DOHH2 (cell line): ENCODE measurements around the gene M6PR.

Experiments
- H3F3A ChIP-seq: fragments of 200-600 bp; sonication (generic), shearing (Covaris generic); 2 replicates; pipeline ENCODE4 v1.6.0; 2016; ENCODE audit warnings: antibody characterized with exemption, mild to moderate bottlenecking; ENCODE audit not compliant: control insufficient read depth, insufficient read depth
- H3K27ac ChIP-seq: fragments of 200-600 bp; sonication (generic); 2 replicates; pipeline ENCODE4 v1.5.1; 2014; ENCODE audit warnings: low read depth, mild to moderate bottlenecking, low read length, moderate library complexity
- H3K27me3 ChIP-seq: fragments of 200-600 bp; sonication (generic); 2 replicates; pipeline ENCODE4 v1.6.1; 2014; ENCODE audit warnings: mild to moderate bottlenecking, low read length, mixed read lengths; ENCODE audit not compliant: control insufficient read depth
- H3K36me3 ChIP-seq: fragments of 200-600 bp; sonication (generic); 2 replicates; pipeline ENCODE4 v1.6.1; 2014; ENCODE audit warnings: mild to moderate bottlenecking, low read length, moderate library complexity, mixed read lengths; ENCODE audit not compliant: control insufficient read depth
- H3K4me1 ChIP-seq: fragments of 200-600 bp; sonication (generic); 2 replicates; pipeline ENCODE4 v1.6.1; 2014; ENCODE audit warnings: mild to moderate bottlenecking, low read length, mixed read lengths; ENCODE audit not compliant: control insufficient read depth
- H3K4me2 ChIP-seq: fragments of 200-600 bp; sonication (generic); 2 replicates; pipeline ENCODE4 v1.6.0; 2014; ENCODE audit warnings: mild to moderate bottlenecking, low read length, moderate library complexity
- H3K4me3 ChIP-seq: fragments of 200-600 bp; sonication (generic); 2 replicates; pipeline ENCODE4 v1.5.1; 2014; ENCODE audit warnings: mild to moderate bottlenecking, low read length, mixed read lengths
- H3K79me2 ChIP-seq: fragments of 200-600 bp; sonication (generic); 2 replicates; pipeline ENCODE4 v1.6.1; 2014; ENCODE audit warnings: mild to moderate bottlenecking, low read length, mixed read lengths; ENCODE audit not compliant: control insufficient read depth
- H3K9me2 ChIP-seq: fragments of 200-600 bp; sonication (generic); replicated peaks from 2 replicates; pipeline ENCODE4 v1.6.1; 2014; ENCODE audit warnings: mild to moderate bottlenecking, low read length, mixed read lengths; ENCODE audit not compliant: control insufficient read depth
- H3K9me3 ChIP-seq: fragments of 200-600 bp; sonication (generic); 2 replicates; pipeline ENCODE4 v1.6.1; 2014; ENCODE audit warnings: antibody characterized with exemption, low read length, mixed read lengths; ENCODE audit not compliant: control insufficient read depth, insufficient read depth
- H4K20me1 ChIP-seq: fragments of 200-600 bp; sonication (generic); 2 replicates; pipeline ENCODE4 v1.6.0; 2014; ENCODE audit warnings: low read depth, mild to moderate bottlenecking, antibody characterized with exemption, low read length, moderate library complexity; ENCODE audit not compliant: control insufficient read depth, insufficient read depth
- CTCF ChIP-seq: fragments of 200-600 bp; sonication (generic); IDR thresholded peaks from one replicate; pipeline ENCODE4 v1.5.1; 2014; ENCODE audit warnings: antibody characterized with exemption, mild to moderate bottlenecking, low read depth, low read length; ENCODE audit not compliant: poor library complexity, severe bottlenecking
- EZH2phosphoT487 ChIP-seq: fragments of 200-600 bp; sonication (generic); IDR thresholded peaks from 2 replicates; pipeline ENCODE4 v1.6.1; 2017; ENCODE audit warnings: borderline replicate concordance, mild to moderate bottlenecking, antibody characterized with exemption, low read length, moderate library complexity, mixed read lengths

The M6PR gene

GRCh38 chr12:8993827-8994226, 44.4 kb upstream of the M6PR start:
- TF ChIP-seq EZH2phosphoT487 (no peak), CTCF (no peak)
- H3K79me2 ChIP-seq = no peaks in the 10 kb centered on the region
- no peak overlapping the region for H3K27ac ChIP-seq
- H3K4me2 ChIP-seq = no peak overlapping the region
- peaks cover 14% of the 10 kb centered on the region for H3K4me1 ChIP-seq
- H3K9me3 ChIP-seq = no peaks in the 10 kb centered on the region
- no peaks in the 10 kb centered on the region for H3K27me3 ChIP-seq
- H3K36me3 ChIP-seq = no peaks in the 10 kb centered on the region
- H3K9me2 ChIP-seq = no peaks in the 10 kb centered on the region
- no peaks in the 10 kb centered on the region for H3F3A ChIP-seq
- no peaks in the 10 kb centered on the region for H4K20me1 ChIP-seq
- H3K4me3 ChIP-seq = no peak overlapping the region

- no peak overlapping the region for H3K4me3 ChIP-seq
- no peak overlapping the region for H3K4me2 ChIP-seq
- no peaks in the 10 kb centered on the region for H4K20me1 ChIP-seq
- no peaks in the 10 kb centered on the region for H3K9me3 ChIP-seq
- H3K79me2 ChIP-seq = no peaks in the 10 kb centered on the region
- TF ChIP-seq EZH2phosphoT487 = no peak
- no peak for TF ChIP-seq CTCF
- H3K9me2 ChIP-seq = no peaks in the 10 kb centered on the region
- no peaks in the 10 kb centered on the region for H3K36me3 ChIP-seq
- no peak overlapping the region for H3K27ac ChIP-seq
- H3K4me1 ChIP-seq = peaks cover 24% of the 10 kb centered on the region
- no peaks in the 10 kb centered on the region for H3K27me3 ChIP-seq
- H3F3A ChIP-seq = no peaks in the 10 kb centered on the region
Observed at GRCh38 chr12:8991371-8992345, 42.2 kb upstream of the M6PR start.

DNA sequence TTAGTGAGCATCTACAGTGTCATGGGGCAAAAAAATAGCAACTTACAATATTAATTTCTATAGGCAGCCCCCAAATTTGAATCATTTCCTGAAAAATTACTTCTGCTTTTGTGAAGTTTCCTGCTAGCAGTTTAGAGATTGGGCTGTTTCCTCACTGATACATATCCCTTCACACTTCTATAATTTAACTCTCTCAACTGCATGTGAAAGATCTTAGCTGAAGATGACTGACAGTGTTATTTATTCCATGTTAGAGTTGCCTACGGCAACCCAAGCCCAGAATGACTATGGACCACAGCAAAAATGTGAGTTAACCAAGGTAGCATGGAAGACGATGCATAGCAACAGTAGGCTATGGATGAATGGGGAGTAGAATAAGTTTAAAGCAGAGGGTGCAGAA, 40.0 kb upstream of the M6PR start, which contains the start of gene KLRG1:
Gene KLRG1, plus strand, starts transcription at position 134 of the 400 bp plus-strand sequence. Its CDS starts 90 bp downstream, at position 224.
- Histone ChIP-seq H3K27ac (no peak within 1 kb of the TSS), H3K9me2 (no peaks in the 10 kb centered on the region), H3K36me3 (no peaks in the 10 kb centered on the region), H3F3A (no peaks in the 10 kb centered on the region), H3K27me3 (no peaks in the 10 kb centered on the region), H3K4me2 (peak within 1 kb of the TSS; percentile 42), H4K20me1 (no peaks in the 10 kb centered on the region), H3K9me3 (no peaks in the 10 kb centered on the region), H3K4me1 (peaks cover 27% of the 10 kb centered on the region), H3K79me2 (no peaks in the 10 kb centered on the region), H3K4me3 (peak within 1 kb of the TSS; percentile 5; the same call in 1 of the 2 replicates)
- no peak for TF ChIP-seq EZH2phosphoT487
- TF ChIP-seq CTCF = no peak
